ENCODE measurements around the gene RAB22A. TPM values are rescaled to one million over a fixed set of nuclear protein-coding genes. Genes with fewer than 3 reads are reported as not detected.
A peak's percentile ranks its signal among the peaks of the same experiment; 100 is the strongest.

RAB22A gene
- total RNA-seq, 1 donor from 2014 or later = 21.3 TPM

DNA sequence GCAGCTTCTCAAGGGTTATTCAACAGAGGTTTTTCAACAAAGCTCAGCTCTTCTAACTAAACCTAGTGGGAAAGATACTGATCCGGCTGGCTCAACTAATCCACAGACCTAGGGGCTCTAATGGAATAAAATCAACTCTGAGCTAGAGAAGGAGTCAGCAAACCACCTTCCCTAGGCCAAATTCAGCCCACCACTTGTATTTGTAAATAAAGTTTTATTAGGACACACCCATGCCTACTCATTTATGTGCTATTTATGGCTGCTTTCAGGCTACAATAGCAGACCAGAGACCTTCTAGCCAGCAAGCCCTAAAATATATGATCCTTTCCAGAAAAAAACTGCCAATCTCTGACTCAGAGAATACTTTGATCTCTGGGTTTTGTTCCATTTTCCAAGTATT is 6.0 kb upstream of the RAB22A start:
- no peak for DNase-seq (ENCODE audit: low spot score)

DNA sequence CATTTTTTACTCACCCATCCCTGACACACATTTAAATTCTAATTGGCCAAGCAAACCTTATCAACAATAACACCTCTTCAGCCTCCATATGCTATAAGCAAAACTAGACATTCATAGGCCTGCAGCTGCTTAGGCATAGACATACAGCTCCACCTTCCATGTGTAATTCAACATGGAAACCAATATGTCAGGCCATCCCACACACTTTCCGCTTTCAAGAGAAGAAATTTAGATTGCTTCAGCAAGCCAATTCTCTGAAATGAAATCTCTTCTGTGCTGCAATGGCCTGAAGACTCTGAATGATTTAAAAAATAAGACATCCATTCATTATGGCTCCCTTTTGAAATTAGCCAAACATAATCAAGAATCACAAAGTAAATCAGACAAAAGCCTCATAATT is 4.5 kb upstream of the RAB22A start:
- no peak for DNase-seq (ENCODE audit: low spot score)

DNA sequence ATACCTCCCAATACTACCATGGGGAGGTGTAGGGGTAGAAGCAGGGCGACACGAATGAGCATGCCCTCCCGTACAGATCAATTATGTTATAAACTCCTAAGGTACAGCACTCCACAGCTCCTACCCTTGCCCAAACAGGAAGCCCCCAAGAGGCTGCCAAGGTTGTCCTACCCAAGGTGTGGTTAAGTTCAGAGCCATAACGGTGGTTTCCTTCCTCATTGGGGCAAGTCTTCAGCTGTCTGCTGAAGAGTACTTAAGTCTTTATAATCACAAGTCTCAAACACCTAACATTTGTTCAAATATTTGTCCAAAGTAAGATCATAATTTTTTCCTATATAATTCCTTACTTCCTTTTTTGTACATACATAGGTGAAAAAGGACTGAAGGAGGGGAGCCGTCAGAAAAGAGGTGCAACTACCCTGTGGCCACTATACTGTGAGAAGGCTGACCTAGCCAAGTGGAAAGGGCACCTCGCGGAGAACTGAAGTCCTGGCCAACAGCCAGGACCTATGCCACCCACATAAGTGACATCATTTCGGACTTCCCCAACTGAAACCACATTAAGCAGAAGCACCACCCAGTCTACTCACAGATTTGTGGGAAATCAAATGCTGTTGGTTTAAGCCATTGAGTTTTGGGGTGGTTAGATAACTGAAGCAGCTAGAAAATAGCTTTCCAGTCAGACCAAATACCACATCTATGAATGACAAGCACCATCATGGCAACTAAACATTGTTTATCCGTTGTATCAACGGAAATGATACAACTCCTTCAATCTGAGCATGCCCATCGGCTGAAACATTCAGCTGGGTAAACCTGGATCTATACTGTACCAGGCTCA is 2.9 kb upstream of the RAB22A start:
- no peak for DNase-seq (ENCODE audit: low spot score)

DNA sequence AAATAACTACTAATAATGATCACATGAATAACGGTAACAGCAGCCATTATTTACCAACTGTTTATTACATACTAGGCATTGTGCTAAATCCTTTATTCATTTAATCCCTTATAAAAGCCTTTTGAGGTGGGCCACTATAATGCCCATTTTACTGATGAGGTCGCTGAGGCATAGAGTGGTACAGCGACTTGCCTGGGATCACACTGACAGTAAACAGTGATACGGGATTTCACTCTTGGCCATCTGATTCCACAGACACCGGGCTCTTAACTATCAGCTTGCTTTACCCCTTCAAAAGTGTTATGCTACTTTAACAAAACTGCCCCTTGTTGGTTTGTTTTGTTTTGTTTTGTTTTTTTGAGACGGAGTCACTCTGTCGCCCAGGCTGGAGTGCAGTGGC is 2.2 kb upstream of the RAB22A start:
- DNase-seq (ENCODE audit: low spot score) = no peak

DNA sequence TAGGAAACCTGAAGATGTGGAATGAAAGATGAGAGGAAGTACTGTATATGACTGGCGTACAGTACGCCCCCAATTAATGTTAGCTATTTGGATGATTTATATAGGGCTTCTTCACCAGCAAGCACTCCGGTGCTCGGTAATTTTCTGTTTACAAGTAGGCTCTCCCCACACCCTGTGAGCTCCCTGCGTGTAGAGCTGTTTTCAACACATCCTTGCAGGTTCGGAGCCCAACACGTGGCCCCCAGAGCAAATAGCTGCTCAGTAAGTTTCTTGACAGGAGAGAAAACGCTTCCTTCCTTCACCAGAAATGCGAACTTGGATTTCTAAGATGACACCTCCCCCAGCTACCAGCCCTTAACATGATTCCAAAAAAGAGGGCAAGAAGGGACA is 1.2 kb upstream of the RAB22A start:
- DNase-seq (ENCODE audit: low spot score) = no peak

DNA sequence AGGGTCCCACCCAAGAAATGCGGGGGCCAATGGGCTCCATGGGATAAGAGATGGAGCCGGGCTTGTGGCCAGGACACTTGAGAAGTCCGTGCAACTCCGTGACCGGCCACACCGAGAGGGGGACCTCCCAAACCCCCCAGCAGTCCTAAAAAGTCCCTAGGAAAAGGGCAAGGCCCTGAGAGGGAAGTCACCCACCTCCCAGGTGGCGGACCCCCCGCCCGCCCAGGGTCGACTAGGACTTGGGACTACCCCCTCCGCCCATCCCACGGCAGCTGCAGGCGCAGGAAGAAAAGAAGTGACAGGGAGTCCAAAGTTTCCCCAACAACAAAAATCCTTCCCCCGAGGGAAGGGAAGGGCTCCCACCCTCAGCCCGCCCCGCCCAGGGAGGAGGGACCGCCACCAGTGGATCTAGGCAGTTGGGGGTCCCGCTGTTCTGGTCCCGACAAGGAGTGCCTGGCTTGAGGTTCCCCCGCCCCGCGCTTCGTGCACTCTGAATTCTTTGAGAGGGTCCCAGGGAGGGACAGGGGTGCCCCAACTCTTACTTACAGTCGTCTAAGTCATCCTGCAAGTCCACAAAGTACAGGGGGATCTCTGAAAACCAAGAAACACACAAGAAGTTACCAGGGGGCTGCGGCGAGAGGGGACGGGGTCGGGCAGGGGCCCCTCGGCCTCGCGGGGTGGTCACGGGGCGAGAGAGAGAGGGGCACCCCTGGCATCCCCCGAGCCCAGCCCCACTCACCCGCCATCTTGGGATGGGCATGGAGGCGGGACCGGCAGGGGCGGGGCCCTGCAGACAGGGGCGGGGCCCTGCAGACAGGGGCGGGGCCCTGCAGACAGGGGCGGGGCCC is 611 bp upstream of the RAB22A start:
- DNase-seq (ENCODE audit: low spot score) = peak; percentile 71

DNA sequence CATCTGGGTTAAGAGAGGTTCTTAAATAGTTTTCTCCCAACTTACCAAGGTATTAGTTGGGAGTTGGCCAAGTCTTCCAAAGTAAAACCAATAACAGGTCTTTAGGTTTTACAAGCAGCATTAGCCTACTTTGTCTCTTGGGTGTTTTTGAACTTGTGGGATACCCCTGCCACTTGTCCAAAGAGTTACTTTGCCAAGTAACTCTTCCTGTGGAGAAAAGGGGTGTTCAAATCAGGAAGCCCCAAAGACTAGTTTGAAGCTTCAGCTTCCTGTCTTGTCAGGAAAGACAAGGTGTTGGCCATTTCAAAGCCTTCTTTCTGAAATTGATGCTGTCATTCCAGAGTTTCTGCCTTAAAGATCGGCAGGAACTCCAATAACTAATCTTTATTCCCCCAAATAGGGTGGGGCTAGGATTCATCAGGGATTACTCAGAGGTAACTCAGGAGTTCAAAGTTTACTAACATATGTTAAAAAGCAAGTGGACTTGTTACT is 822 bp downstream of the RAB22A start:
- no peak for DNase-seq (ENCODE audit: low spot score)

DNA sequence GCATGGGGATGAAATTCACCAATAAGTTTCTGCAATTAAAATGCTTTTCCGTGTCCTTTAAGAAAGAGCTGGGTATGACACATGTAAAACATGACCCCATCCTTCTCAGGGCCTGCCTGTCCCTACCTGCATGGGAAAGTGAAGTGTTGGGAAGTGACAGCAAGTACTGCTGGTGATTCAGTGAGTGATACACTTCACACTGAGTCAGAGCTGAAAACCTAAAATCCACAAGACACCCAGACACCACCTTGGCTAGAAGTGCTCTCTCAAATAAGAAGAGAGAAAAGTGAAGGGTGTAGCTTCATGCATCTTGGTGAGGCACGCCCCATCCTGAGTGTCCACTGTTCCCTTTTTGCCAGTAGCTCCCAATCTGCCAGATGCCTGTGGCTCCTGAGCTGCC is 3.3 kb downstream of the RAB22A start:
- DNase-seq (ENCODE audit: low spot score) = no peak

DNA sequence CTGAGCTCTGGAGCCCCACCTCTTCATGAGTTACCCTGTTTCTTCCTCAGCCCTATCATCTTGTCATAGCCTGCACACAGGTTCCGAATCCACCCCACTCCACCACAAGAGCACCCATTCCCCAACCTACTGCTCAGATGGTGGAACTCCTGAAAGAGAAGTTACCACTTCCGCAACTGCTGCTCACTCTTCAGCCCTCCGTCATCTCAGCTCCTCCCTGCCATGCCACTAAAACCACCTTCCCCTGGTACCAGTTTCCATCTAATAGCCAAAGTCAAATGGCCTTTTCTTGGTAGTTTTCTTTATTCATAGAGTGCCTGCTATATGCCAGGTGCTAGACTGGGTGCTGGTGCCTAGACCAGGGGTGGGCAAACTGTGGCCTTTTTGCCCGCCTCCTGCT is 3.9 kb downstream of the RAB22A start:
- DNase-seq (ENCODE audit: low spot score) = no peak

DNA sequence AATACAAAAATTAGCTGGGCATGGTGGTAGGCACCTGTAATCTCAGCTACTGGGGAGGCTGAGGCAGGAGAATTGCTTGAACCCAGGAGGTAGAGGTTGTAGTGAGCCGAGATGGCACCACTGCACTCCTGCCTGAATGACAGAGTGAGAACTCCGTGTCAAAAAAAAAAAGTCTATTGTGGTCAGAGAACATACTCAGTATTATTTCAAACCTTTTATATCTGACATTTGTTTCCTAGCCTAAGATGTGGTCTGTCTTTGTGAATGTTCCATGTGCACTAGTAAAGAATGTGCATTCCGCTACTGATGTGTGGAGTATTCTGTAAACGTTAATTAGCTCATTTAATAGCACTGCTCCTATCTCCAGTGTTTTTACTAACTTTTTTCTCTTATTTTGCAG is 11.7 kb downstream of the RAB22A start:
- DNase-seq (ENCODE audit: low spot score) = no peak

DNA sequence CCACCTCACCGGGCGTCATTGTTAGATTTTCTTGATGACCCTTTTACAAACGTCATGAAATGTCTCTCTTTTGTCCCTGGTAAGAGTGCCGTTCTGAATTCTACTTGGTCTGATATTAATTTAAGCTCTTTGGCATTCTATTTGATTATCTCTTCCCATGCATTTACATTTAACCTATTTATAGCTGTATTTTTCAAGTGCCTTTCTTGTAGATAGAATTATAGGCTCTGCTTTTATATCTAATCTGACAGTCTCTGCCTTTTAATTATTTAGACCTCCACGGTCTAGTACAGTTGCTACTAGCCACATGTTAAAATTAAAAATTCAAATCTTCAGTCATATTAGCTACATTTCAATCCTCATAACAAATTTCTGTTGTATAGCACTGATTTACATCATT is 12.6 kb downstream of the RAB22A start:
- DNase-seq (ENCODE audit: low spot score) = no peak

DNA sequence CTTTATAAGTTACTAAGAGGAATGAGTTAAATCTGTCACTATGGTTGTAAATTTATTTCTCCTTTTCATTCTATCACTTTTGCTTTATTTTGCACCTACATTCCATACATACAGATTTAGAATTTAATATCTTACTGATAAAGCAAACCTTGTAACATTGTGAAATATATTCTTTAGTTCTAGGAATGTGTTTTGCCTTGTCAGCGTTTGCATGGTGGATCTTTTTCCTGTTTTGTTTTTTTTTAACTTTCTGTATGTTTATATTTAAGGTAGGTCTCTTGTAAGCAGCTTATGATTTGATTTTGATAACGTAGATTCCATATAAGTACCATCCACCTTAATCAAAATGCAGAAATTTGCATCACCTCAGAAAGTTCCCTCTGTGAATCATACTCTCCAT is 16.4 kb downstream of the RAB22A start:
- no peak for DNase-seq (ENCODE audit: low spot score)

DNA sequence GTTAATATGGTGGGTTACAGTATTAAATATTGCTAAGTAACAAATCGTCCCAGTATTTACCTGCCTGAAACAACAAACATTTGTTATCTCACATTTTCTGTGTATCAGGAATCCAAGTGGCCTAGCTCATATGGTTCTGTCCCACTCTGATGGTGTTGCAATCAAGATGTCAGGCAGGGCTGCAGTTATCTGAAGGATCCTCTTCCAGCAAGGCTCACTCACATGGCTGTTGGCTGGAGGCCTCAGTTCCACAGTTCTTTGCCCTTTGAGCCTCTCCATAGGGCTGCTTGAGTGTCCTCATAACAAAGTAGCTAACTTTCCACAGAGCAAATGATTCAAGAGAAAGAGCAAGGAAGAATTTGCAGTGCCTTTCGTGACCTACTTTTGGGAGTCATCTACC is 17.7 kb downstream of the RAB22A start:
- no peak for DNase-seq (ENCODE audit: low spot score)

DNA sequence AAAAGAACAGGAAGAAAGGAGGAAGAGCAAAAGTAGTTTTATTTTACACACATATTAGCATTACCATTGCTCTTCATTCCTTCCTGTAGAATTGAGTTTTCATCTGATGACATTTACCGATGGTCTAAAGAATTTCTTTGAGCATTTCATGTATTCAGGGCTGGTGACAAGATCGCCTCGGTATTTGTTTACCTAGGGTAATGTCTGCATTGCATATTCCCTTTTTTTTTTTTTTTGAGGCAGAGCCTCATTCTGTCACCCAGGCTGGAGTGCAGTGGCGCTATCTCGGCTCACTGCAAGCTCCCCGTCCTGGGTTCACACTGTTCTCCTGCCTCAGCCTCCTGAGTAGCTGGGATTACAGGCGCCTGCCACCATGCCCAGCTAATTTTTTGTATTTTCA is 19.3 kb downstream of the RAB22A start:
- no peak for DNase-seq (ENCODE audit: low spot score)

DNA sequence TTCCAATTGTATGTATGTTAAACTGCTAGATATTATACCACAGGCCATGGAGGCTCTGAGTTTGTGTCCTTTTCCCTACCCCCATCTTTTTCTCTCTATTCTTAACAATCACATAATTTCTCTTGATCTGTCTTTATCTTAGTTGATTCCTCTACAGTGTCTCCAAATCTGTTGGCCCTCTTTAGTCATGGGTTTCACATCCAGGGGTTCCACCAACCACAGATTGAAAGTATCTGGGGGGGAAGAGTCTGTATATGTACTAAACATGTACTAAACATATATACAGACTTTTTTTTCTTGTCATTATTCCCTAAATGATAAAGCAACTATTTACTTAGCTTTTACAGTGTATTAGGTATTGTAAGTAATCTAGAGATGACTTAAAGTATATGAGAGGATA is 20.2 kb downstream of the RAB22A start:
- no peak for DNase-seq (ENCODE audit: low spot score)

DNA sequence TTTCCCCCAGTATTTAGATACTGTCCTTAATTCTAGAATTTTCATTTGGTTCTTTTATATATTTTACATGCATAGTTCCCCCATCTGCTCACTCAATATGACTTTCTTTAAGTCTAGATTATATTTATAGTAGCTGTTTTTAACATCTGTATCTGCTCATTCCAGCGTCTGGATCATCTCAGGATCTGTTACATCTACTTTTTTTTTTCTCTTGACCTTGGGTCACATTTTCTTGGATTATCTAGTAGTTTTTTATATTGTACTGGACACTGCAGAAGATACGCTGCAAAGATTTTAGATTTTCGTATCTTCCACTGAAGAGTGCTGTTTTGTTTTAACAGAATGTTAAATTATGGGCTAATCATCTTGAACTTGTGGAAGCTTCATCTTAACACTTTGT is 20.7 kb downstream of the RAB22A start:
- DNase-seq (ENCODE audit: low spot score) = no peak

DNA sequence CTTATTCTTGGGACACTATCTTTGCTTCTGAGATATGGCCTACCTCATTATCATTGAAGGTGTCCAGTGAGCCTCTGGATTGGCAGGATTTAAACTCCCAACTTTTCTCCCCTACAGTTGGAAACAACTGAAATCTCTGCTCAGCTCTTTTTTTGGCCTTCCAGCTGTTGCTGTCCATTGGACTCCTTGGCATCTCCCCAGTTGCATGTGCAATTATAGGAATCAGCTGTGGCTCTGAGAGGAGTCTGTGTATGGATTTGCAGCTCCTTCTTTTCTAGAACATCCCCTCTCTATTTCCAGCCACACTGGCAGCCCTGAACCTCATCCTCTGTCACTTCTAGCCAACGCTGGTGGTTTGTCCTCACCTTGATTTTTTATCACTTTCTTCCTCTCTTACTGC is 21.2 kb downstream of the RAB22A start:
- no peak for DNase-seq (ENCODE audit: low spot score)

DNA sequence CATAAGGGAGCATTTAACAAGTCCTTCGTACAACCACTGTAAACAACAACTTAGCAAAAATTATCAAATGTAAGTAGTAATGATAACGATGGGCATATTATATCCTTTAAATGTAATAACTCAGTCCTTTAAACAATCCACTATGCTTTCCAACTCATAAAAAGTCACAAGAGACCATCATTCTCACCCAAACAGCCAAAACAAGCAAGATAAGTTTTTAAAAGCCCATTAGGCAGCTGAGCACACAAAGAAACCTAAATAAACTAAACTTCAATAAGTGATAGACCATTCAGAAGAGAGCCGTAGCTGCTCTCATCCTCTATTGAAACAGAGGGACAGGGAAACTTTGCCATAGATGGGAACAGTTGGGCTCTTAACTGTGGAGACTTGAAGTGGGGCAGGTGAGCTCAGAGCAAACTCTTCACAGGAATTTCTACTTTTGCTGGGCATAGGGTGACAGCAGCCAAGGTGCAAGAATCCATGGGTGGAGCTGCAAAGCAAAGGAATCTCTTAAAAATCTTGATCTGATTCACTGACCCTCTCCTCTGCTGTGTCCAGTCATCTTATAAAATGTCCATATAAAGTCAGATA is 22.5 kb downstream of the RAB22A start:
- no peak for DNase-seq (ENCODE audit: low spot score)

DNA sequence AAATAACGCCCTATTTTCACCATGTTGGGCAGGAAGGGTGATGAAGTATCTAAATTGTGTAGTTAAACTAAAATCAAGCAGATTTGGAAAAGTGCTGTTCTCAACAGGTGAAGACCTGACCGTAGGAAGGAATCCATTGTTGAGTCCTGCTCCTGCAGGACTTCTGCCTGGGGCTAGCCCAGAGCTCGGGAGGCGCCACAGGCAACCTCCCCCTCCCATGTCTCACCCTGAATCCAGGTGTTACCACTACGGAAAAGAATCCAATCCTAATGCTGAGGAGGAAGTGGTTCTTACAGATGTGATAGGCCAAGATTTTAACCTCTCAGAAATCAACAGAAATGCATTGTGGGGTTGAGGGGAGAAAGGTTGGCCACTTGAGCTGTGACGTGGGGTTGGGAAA is 30.2 kb downstream of the RAB22A start:
- DNase-seq (ENCODE audit: low spot score) = no peak

DNA sequence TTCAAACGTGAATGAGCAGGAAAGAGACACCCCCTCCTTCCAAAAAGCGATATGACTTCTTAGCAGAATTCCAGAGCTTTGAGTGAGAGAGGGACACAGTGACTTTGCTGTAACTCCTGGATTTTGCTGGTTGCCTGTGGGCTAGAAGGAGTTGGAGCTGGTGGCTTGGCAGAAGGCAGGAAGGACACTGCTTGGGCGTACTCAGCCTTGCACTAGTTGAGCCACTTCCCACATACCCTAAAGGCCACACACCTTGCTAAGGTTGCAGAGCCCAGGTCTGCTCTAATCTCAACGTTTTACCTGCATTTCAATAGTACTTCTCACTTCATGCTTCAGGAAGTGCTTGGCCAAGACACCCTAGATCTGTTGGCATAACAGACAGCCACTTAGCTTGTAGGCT is 30.6 kb downstream of the RAB22A start:
- no peak for DNase-seq (ENCODE audit: low spot score)

DNA sequence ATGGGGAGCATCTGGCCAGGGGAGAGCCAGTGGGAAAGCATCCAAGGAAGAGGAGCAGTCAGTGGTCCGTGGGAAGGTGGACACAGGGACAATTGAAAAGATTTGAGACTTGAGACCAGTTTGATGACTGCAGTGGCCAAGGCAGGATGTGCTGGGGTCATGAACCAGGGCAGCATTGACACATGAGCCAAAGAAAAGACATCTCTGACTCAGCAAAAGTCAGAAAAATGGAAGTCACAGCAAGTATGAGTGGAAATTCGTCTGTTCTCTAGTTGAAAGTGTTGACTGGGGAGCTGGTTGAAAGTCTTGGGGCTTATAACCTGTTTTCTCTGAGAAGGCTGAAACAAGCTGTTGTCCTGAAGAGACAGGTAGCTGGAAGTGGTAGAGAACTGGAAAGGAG is 31.3 kb downstream of the RAB22A start:
- no peak for DNase-seq (ENCODE audit: low spot score)

DNA sequence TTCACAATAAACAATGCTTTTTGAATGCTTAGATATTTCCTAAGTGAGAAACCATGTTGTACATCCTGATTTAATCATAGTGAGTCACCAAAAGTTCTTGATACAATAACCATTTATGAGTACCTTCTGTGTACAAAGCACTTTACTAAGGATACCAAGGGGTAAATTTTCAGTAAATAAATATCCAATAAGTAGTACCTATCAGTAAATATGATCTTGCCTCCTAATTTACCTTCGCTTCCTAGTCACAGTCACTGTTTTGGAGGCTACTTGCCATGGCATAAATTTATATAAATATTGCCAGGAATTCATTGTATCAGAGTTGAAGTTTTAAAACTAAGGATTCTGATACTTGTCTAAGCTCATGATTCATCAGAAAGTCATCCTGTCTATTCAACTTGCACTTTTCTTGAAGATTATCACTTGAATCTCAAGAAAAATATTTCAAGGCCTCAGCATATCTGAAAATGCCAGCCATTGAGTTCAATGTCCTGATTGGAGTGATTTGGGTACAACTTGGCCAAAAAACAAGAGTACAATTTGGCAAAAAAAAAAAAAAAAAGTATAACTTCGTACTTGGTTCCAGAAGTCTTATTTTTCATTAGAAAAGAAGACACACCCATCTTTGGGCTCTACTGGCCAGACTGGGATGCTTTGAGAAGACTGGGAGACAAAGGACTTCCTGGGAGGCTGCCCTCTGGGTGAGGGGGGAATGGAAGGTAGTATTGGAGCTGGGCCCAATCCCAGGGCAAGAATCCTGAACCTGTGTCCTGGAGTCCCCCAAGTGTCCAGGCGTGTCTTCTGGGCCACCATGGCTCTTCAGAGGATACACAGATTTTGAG is 32.8 kb downstream of the RAB22A start:
- DNase-seq (ENCODE audit: low spot score) = no peak

Measured in ureter (tissue), 1 donor.